MCF 10A (cell line): Measurements from ENCODE around the gene GTSE1. TPM values are rescaled to one million over a fixed set of nuclear protein-coding genes. Genes with fewer than 3 reads are reported as not detected.

Experiments used
- BruUV-seq: library from RNA; stranded (reverse); fragments of 400-500 nt; replicated peaks from 2 replicates; lab custom pipeline; 2021; lab: Mats Ljungman, UMichigan
- CTCF ChIA-PET: fragments of 300-600 bp; sonication (Branson Sonifier 250); formaldehyde crosslinking; extraction: SDS; loops from one replicate; lab custom pipeline; 2021; ENCODE audit warnings: antibody characterized with exemption, inconsistent platforms; lab: Yijun Ruan, JAX
- POLR2A ChIA-PET: fragments of 300-600, 350-650 bp; sonication (Branson Sonifier 250); formaldehyde crosslinking; extraction: SDS; loops from one replicate; lab custom pipeline; 2020; ENCODE audit warnings: antibody characterized with exemption, inconsistent platforms; lab: Yijun Ruan, JAX
- DNase-seq: peaks from one replicate; pipeline ENCODE4 v3.0.0-alpha.2; 2018; ENCODE audit not compliant: unreplicated experiment
- H3K27ac Mint-ChIP-seq: one replicate; pipeline ENCODE4 v1.8.0; 2022; ENCODE audit warnings: mild to moderate bottlenecking, low read depth, mixed read lengths; ENCODE audit not compliant: unreplicated experiment
- H3K27me3 Mint-ChIP-seq: one replicate; pipeline ENCODE4 v1.8.0; 2022; ENCODE audit warnings: mixed read lengths; ENCODE audit not compliant: insufficient read depth, unreplicated experiment
- H3K36me3 Mint-ChIP-seq: one replicate; pipeline ENCODE4 v1.8.0; 2022; ENCODE audit warnings: mild to moderate bottlenecking, moderate library complexity, mixed read lengths; ENCODE audit not compliant: insufficient read depth, unreplicated experiment
- H3K4me1 Mint-ChIP-seq: one replicate; pipeline ENCODE4 v1.8.0; 2022; ENCODE audit warnings: mixed read lengths; ENCODE audit not compliant: insufficient read depth, unreplicated experiment
- H3K4me3 Mint-ChIP-seq: one replicate; pipeline ENCODE4 v1.8.0; 2022; ENCODE audit warnings: mild to moderate bottlenecking, moderate library complexity, mixed read lengths; ENCODE audit not compliant: unreplicated experiment
- H3K9me3 Mint-ChIP-seq: one replicate; pipeline ENCODE4 v1.8.0; 2022; ENCODE audit warnings: mixed read lengths; ENCODE audit not compliant: unreplicated experiment
- intact Hi-C: fragments of 100-400 bp; cut with micrococcal nuclease; formaldehyde crosslinking; loops from 2 replicates; pipeline ENCODE4 v1.14.1; 2022
- total RNA-seq: library from RNA; stranded (reverse); gene quantifications from 2 replicates; pipeline ENCODE4 v1.2.3, GENCODE V29; 2022
- TF ChIP-seq, protein P1 (sequence below): fragments of 200-600 bp; IDR thresholded peaks from one replicate; pipeline ENCODE4 v1.8.0; 2022; ENCODE audit warnings: antibody characterized with exemption, mild to moderate bottlenecking; ENCODE audit not compliant: unreplicated experiment

GTSE1 gene
- total RNA-seq, 1 experiment from 2014 or later = 19.9 TPM

DNA sequence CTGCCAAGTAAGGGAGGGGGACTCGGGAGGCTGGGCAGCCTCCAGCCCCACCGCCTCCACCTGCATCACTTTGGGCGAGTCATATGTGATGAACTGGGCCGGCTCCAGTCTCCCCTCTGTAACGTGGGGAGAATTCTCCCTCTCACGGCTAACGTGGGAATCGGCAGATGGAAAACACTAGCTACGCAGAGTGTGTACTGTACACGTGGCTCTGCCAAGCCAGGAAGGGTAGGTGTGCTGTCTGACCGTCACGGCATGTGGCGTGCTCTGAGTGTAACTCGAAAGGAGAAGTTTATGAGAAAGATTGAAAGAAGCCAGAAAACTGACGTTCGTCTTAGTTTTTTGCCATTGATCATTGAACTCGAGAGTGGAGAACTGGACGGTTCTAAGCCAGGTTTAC lies 52.6 kb downstream of the GTSE1 start:
- intact Hi-C loops = no loop called here
- peaks cover 87% of the 10 kb centered on the region for H3K36me3 Mint-ChIP-seq
- CTCF ChIA-PET = interaction anchor here (0.6 to 1.9 kb wide), 3 partner anchors 151 to 199 kb away, joined by 3 to 6 read pairs (median 4); no protein-coding TSS in a partner anchor

DNA sequence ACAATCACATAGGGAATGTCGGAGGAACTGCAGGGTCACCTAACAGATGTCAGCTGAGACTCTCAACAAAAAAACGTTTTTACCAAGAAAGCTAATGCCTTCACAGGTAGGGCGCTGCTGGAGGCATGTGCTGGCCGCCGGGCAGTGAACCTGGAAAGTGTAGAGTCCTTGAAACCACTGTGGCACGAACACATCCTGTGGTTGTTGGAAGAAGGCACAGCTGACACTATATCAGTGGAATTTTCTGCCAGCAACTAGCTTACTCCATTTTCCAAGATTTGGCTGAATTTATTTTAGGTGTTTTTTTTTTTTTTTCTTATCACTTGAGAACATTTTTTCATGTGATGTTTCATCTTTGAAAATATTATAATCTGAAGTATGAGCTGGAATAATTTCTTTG lies 53.0 kb downstream of the GTSE1 start:
- Mint-ChIP-seq H3K36me3 (peaks cover 83% of the 10 kb centered on the region), H3K9me3 (no peaks in the 10 kb centered on the region), H3K27ac (no peak overlapping the region), H3K4me3 (no peak overlapping the region), H3K27me3 (no peaks in the 10 kb centered on the region), H3K4me1 (peaks cover 10% of the 10 kb centered on the region)
- TF ChIP-seq, protein P1, sequence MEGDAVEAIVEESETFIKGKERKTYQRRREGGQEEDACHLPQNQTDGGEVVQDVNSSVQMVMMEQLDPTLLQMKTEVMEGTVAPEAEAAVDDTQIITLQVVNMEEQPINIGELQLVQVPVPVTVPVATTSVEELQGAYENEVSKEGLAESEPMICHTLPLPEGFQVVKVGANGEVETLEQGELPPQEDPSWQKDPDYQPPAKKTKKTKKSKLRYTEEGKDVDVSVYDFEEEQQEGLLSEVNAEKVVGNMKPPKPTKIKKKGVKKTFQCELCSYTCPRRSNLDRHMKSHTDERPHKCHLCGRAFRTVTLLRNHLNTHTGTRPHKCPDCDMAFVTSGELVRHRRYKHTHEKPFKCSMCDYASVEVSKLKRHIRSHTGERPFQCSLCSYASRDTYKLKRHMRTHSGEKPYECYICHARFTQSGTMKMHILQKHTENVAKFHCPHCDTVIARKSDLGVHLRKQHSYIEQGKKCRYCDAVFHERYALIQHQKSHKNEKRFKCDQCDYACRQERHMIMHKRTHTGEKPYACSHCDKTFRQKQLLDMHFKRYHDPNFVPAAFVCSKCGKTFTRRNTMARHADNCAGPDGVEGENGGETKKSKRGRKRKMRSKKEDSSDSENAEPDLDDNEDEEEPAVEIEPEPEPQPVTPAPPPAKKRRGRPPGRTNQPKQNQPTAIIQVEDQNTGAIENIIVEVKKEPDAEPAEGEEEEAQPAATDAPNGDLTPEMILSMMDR = no peak
- CTCF ChIA-PET = interaction anchor here (0.6 to 1.9 kb wide), 3 partner anchors 151 to 199 kb away, joined by 3 to 6 read pairs (median 4); no protein-coding TSS in a partner anchor
- DNase-seq = no peak
- POLR2A ChIA-PET = interaction anchor here (0.6 to 1.3 kb wide), 3 partner anchors 13 to 93 kb away, joined by 3 to 8 read pairs (median 4); no protein-coding TSS in a partner anchor
- intact Hi-C loops = no loop called here
- BruUV-seq = no TSS peak

More for the DNA sequence above, 52.6 kb downstream of the GTSE1 start:
- Mint-ChIP-seq H3K27me3 (no peaks in the 10 kb centered on the region), H3K4me1 (peaks cover 10% of the 10 kb centered on the region), H3K9me3 (no peaks in the 10 kb centered on the region), H3K27ac (no peak overlapping the region), H3K4me3 (no peak overlapping the region)
- DNase-seq = no peak
- POLR2A ChIA-PET = interaction anchor here (0.6 to 1.3 kb wide), 3 partner anchors 13 to 93 kb away, joined by 3 to 8 read pairs (median 4); no protein-coding TSS in a partner anchor
- BruUV-seq = no TSS peak
- TF ChIP-seq, protein P1 = no peak

DNA sequence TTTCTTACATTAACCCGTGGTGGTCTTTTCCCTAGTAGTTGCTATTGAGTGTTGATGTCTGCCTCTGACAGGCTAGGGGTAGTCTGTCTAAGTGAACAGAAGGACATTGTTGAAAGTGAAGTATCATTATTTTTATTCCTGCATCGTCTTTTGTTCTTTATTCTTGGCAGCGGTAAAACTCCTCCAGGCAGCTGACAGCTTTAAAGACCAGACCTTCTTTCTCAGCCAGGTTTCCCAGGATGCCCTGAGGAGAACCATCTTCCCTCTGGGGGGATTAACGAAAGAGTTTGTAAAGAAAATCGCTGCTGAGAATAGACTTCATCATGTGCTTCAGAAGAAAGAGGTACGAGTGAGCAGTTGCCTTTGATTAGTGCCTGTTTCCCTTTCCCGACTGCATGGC lies 53.5 kb downstream of the GTSE1 start:
- Mint-ChIP-seq H3K4me1 (peaks cover 10% of the 10 kb centered on the region), H3K9me3 (no peaks in the 10 kb centered on the region), H3K4me3 (no peak overlapping the region), H3K27ac (no peak overlapping the region), H3K27me3 (no peaks in the 10 kb centered on the region), H3K36me3 (peaks cover 80% of the 10 kb centered on the region)
- ChIA-PET CTCF (interaction anchor here (0.8 to 1.9 kb wide), 2 partner anchors 150 to 192 kb away, joined by 3 to 6 read pairs; no protein-coding TSS in a partner anchor), POLR2A (interaction anchor here (1.3 kb wide), 1 partner anchor 14 kb away, joined by 8 read pairs; no protein-coding TSS in a partner anchor)
- no peak for DNase-seq
- intact Hi-C loops = no loop called here
- BruUV-seq = no TSS peak
- TF ChIP-seq, protein P1 = no peak

DNA sequence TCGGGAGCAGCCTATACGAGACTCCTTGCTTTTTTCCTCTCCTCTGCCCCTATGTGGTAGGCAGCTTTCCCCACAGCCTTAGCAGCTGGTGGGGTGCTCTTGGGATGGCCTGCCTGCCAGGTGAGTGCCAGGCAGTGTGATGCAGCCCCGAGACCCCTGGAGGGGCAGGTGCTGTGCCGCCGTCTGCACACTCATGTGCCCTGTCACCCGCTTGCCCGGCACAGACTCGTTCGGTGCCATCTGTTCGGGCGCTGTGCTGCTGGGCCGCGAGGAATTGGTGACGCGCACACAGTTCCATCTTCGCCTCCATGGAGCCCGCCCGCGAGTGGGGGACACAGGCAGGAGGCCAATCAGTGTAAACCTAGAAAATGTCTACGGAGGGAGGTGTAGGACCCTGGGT lies 54.0 kb downstream of the GTSE1 start:
- no peak overlapping the region for H3K27ac Mint-ChIP-seq
- intact Hi-C loops = no loop called here
- H3K4me3 Mint-ChIP-seq = no peak overlapping the region
- H3K36me3 Mint-ChIP-seq = peaks cover 79% of the 10 kb centered on the region
- TF ChIP-seq, protein P1 = no peak
- H3K27me3 Mint-ChIP-seq = no peaks in the 10 kb centered on the region
- peaks cover 15% of the 10 kb centered on the region for H3K4me1 Mint-ChIP-seq
- POLR2A ChIA-PET = interaction anchor here (1.3 kb wide), 1 partner anchor 14 kb away, joined by 8 read pairs; no protein-coding TSS in a partner anchor
- CTCF ChIA-PET = interaction anchor here (1.9 kb wide), 1 partner anchor 191 kb away, joined by 6 read pairs; no protein-coding TSS in a partner anchor
- no peak for DNase-seq
- BruUV-seq = no TSS peak
- H3K9me3 Mint-ChIP-seq = no peaks in the 10 kb centered on the region
